Fibroblast of skin of scalp (primary cell): Measurements from ENCODE around the gene PRKCE.

Source experiments
- DNase-seq: peaks from one replicate; pipeline ENCODE4 v3.0.0-alpha.2; 2013

PRKCE gene

GRCh38 chr2:46130511-46130910 is 479.0 kb downstream of the PRKCE start:
- DNase-seq, result no peak

- DNase-seq, result no peak
Measured at GRCh38 chr2:46132996-46133395, 481.5 kb downstream of the PRKCE start.

GRCh38 chr2:46134531-46135227 is 483.2 kb downstream of the PRKCE start:
- DNase-seq, result peak; percentile 71

- no peak for DNase-seq
Measured at GRCh38 chr2:46135228-46135855, 483.9 kb downstream of the PRKCE start.

- peak; percentile 53 for DNase-seq
Measured at GRCh38 chr2:46135958-46136357, 484.5 kb downstream of the PRKCE start.

- no peak for DNase-seq
Measured at GRCh38 chr2:46136481-46136880, 485.0 kb downstream of the PRKCE start.

GRCh38 chr2:46136953-46137352 is 485.5 kb downstream of the PRKCE start:
- DNase-seq, result no peak

- no peak for DNase-seq
Measured at GRCh38 chr2:46142546-46143428, 491.3 kb downstream of the PRKCE start.

- DNase-seq, result no peak
Measured at GRCh38 chr2:46143429-46144132, 492.1 kb downstream of the PRKCE start.

GRCh38 chr2:46144133-46144800 is 492.8 kb downstream of the PRKCE start:
- DNase-seq, result no peak

- DNase-seq, result no peak
Measured at GRCh38 chr2:46145017-46145416, 493.5 kb downstream of the PRKCE start.

GRCh38 chr2:46145840-46146239 is 494.4 kb downstream of the PRKCE start:
- no peak for DNase-seq

GRCh38 chr2:46146866-46147502 is 495.5 kb downstream of the PRKCE start:
- DNase-seq, result no peak

GRCh38 chr2:46147626-46148368 is 496.3 kb downstream of the PRKCE start:
- DNase-seq, result no peak

GRCh38 chr2:46148369-46148736 is 496.9 kb downstream of the PRKCE start:
- DNase-seq, result no peak

GRCh38 chr2:46150445-46150955 is 499.0 kb downstream of the PRKCE start:
- DNase-seq, result no peak

- DNase-seq, result no peak
Measured at GRCh38 chr2:46151577-46151976, 500.1 kb downstream of the PRKCE start.

GRCh38 chr2:46153996-46154753 is 502.7 kb downstream of the PRKCE start:
- no peak for DNase-seq

GRCh38 chr2:46157072-46157965 is 505.8 kb downstream of the PRKCE start:
- DNase-seq, result no peak
